Right forelimb (tissue), 1 donor: ENCODE data around the gene EHD4.
A peak's percentile ranks its signal among the peaks of the same experiment; 100 is the strongest.

Experiments
- DNase-seq: peaks from one replicate; pipeline ENCODE4 v3.0.0-alpha.2; 2018

Gene EHD4

DNA sequence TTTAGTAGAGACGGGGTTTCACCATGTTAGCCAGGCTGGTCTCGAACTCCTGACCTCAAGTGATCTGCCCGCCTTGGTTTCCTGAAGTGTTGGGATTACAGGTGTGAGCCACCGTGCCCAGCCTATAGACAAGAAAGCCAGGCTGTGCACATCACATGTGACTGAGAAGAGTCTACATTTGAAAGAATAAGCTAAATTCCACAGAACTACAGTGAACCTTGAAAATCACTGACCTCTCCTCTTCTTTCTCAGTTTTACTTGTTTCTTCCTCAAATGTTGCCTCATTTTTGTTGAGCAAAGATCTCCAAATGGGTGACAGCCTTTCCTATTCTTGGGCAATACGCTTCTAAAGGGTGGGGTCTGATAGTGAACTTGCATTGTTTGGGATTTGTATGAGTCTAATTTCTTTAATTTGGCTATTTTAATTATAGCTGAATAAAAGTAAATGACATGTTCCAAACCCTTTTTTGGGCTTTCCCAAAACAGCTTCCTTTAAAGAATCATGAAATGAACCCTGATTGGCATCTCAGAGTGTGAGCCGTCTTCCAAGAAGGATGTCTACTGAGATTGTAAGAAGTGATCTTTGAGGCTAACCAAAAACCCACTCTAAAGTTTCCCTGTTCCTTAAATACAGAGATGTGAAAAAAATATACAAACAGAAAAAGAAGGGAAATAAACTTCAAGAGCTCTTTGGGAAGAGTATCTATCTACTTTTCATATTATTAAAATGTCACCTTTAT lies 56.9 kb downstream of the EHD4 start:
- no peak for DNase-seq

GRCh38 chr15:41914411-41914810 lies 57.9 kb downstream of the EHD4 start:
- DNase-seq, result no peak

DNA sequence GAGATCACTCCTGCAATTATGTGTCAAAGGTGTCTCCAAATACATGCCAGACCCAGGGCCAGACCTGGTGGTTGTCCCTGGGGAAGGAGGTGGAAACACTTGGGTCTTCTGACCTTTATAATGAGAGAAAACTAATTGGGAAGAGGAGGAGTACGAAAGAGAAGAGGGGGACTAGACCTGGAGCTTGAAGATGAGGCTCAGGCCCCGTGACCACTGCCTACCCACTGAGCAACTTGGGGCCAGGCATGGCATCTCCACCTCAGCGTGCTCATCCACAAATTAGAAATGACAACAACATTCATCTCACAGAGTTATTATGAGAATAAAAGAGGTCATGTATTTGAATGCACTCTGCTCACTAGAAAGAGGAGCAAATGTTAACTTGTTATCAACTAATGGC lies 59.1 kb downstream of the EHD4 start:
- DNase-seq, result no peak

DNA sequence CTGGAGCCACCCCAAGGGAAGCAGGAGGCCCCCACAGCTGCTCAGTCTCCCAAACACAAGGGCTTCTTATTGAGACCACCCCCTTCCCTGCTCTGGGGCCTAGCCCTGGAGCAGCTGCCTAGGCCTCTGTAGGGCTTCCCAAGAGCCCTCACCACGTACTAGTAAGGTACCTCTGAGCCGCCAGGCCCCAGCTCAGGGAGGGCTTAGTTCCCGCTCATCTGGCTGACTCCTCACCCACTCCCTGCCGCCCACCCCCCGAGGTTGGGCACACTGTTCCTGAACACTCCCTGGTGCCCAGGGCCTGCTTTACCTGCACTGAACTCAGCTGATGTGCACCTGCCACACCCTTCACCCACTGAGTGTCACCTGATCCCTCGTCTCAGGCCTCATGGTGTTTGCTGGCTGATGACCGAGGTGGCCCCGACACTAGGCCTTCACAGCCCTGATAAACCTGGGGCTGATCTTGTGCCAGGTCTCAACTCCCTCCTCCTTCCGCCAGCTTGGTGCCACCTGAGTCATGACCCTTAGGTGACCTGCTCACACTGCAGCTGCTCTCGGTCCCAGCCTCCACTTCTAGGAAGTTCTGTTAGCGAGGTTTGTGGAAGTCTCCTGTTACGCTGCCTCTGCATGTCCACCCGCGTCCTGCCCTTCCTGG lies 60.5 kb downstream of the EHD4 start:
- no peak for DNase-seq

DNA sequence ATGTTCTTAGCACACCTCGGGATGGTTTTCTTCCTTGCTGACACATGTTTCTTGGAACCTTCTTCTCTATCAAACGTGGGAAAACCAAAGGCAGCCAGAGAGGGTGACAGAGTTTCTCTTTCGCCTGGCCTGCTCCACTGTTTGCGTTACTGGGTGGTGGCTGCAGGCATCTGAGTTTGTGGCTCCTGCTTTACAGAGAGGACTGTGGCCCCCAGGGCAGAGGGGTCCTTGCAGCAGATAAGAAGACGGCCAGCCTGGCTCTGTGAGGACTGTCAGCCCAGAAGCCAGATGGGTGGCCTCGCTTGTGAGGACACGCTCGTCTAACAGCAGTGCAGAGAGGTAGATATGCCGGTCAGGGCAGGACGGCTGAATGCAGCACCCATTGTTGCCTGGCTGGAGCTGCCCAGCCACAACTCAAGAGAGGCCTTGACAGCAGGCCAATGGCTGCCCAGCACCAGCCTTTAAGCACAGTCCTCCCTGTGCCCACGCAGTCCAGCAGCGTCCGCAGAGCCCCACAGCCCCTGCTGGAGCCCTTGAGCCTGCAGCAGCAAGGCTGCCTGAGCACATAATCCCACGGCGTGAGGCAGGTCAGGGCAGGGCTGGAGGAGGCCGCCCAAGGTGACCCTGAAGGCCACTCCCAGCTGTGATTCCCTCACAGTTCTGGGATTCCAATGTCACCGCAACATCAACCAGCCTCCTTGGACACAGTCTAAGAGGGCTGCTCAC lies 63.5 kb downstream of the EHD4 start:
- DNase-seq, result no peak

DNA sequence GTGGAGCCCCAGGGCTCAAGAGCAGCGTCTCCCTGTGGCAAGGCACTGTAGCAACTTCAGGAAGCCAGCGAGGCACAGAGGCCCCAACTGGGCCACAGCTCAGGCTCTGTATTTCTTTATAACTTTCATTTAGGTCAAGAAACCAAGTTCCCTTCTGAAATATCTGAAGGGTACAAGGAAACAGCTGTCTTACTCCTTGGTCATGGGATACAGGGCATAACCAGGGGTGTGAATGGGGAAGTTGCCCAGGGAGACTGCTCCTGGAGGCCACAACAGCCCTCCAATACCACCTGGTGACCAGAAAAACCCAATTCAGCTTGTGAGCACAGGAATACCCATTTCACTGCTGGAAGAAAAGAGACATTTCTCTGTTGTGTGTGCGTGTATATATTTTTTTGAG lies 65.2 kb downstream of the EHD4 start:
- no peak for DNase-seq

DNA sequence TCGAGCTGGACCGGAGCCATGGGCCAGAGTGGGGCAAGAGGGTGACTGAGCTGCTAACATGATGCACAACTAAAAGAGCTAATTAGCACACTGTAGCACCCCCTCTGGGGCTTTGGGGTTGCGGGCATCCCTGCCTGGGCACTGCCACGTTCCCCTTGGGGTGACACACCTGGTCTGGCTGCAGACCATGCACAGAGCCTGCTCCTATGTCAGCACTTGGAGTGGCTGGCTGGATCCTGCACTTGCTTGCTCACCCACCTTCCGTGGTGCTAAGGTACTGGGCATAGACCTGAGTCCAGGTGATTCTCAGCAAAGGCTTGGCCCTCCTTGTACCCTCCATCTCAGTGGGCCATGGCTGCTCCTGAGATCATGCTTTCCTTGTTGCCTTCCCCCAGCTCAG lies 65.7 kb downstream of the EHD4 start:
- DNase-seq, result no peak

- DNase-seq, result no peak
These were observed 67.1 kb downstream of the EHD4 start for GRCh38 chr15:41905036-41905793.

DNA sequence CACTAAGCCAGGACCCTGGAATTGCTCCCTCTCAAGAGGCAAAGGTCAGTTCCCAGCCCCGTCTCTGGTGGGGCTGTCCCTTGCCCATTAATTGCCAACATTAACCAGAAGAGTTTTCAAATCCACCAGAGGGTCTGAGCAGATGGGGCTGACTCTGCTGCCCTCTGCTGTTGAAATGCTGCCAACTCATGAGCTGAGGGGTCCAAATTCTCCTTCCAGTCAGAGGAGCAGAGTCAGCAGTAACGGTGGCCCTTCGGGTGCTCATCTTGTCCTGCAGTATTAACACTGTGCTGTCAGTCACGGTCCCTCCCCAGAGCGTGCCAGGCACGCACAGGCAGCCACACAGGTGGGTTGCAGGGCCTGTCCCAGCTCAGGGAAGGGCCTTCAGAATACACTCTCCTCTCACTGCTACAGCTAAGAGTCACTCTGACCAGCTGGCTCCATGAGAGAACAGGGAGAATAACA lies 67.8 kb downstream of the EHD4 start:
- DNase-seq, result peak; percentile 81

DNA sequence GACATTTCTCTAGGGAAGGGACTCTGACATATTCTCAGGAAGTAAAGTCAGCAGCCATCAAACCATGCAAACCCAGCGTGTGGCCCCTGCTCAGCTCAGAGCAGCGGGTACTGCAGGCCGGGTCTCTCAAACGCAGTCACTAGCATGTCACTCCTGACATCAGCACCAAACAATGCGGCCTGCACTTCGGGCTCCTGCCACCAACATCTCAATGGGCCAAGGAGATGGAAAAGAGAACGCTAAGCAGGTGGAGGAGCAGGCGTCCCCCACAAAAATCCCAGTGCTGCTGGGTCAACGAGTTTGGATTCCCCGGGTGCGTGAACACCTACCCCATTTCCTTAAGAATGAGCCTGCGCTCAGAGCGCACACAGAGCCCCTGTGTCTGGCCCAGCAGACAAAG lies 68.6 kb downstream of the EHD4 start:
- DNase-seq, result no peak

DNA sequence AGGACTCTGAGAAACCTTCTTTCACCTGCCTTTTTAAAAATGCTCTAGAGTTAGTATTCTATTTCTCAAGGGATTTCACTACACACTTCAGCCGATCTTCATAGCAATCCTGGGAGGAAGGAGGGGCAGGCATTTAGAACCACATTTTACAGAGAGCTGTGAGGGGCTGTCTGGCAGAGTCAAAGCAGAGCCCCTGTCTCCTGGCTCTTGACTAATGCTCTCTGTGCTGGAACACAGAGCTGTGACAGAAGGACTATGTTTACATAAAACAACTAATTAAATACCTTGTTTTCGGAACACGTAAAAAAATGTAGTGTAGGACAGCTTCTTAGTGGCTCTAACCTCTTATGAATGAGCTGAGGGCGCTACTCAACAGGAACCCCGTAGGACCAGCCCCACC lies 70.9 kb downstream of the EHD4 start:
- DNase-seq, result no peak

GRCh38 chr15:41900526-41901380 lies 71.6 kb downstream of the EHD4 start:
- DNase-seq, result no peak

DNA sequence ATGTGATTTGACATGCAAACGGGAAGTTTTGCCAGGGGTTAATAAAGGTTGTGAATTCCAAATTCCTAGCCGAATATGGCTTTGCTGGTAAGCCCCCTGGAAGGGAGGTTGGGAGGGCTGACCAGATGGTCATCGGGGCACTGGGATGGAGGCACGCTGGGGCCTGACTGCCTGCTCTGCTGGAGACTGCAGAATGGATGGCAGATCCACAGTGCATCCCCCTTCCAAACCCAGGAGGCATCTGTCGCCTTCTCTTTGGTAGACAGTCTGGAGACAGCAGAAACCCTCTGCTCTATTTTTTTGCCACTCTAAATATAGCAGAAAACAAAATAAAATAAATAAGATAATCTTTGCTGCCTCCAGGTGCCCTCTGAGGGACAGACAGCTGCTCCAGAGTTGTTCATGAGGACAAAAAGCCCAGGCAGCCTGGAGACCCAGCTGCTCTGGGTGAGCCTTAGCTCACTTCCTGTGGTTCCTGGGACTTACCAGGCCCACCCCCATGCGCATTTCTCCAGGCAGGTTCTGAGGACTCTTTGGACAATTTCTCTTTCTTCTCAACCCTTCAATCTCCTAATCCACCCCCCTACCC lies 72.4 kb downstream of the EHD4 start:
- no peak for DNase-seq

DNA sequence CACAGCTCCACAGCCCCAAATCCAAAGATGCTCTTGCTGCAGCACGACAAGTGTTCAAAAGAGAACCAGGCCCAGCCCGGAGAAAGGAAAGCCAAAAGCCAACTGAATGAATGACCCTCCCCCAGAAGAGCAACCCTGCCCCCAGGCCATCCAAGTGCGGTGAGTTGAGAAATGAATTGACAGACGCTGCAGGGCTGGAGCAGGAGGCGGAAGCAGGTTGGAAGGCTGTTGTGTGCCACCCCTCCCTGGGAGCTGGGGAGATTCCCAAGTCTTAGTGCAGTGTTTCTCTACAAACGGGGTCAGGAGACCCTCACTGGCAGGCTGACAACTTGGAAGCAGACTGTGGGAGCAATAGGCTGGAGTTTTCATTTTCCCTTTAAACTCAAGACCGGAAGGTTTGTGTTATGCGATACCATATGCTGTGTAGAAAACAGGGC lies 75.0 kb downstream of the EHD4 start:
- DNase-seq, result no peak

GRCh38 chr15:41896566-41896965 lies 75.8 kb downstream of the EHD4 start:
- no peak for DNase-seq

- DNase-seq, result no peak
These were observed 76.4 kb downstream of the EHD4 start for GRCh38 chr15:41895957-41896356.

DNA sequence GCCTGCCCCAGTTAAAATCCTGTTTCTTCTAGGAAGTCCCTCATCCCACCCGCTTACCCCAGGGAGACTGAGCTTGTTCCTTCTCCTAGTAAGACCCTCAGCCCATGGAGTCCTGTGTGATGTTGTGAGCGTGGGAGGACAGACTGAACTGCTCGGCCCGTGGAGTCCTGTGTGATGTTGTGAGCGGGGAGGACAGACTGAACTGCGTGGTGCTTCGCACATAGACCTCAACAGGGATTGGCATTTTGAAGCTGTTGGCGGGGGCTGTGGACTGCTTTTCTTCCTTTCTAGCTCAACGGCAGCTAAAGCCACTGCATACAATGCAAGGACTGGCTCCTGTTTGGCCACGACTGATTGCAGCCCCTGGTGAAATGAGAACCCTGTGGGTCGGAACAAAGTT lies 76.9 kb downstream of the EHD4 start:
- no peak for DNase-seq

DNA sequence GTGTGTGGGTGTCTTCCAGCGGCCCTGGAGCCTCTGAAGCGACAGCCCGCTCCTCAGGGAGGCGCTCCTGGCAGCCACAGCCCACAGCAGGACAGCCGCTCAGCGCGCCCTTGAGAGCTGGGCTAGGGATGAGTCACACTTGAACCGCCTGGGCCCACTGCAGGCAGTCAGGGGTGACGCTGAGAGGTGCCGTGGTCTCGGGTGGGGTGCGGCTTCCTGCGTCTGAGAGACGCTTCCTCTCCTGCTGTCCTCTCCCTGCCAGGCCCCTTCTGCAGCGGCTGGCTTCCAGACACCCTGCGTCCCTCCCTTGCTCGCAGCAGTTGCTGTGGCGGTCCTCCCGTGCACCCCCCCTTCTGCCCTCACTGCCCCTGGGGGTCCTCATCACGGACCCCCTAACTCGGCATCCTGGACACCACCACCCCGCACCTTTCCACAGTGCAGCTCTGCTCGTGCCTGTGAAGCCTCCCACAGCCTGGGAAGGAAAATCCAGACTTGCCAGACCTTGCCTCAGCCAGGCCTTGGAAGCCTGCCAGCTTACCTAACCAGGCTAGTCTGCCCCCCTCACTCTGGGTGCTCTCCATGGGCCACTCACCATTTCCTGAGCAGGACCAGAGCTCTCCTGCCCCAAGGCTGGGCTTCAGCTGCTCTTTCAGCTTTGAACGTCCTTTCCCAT lies 77.4 kb downstream of the EHD4 start:
- DNase-seq, result no peak

GRCh38 chr15:41894251-41894790 lies 78.0 kb downstream of the EHD4 start:
- no peak for DNase-seq

DNA sequence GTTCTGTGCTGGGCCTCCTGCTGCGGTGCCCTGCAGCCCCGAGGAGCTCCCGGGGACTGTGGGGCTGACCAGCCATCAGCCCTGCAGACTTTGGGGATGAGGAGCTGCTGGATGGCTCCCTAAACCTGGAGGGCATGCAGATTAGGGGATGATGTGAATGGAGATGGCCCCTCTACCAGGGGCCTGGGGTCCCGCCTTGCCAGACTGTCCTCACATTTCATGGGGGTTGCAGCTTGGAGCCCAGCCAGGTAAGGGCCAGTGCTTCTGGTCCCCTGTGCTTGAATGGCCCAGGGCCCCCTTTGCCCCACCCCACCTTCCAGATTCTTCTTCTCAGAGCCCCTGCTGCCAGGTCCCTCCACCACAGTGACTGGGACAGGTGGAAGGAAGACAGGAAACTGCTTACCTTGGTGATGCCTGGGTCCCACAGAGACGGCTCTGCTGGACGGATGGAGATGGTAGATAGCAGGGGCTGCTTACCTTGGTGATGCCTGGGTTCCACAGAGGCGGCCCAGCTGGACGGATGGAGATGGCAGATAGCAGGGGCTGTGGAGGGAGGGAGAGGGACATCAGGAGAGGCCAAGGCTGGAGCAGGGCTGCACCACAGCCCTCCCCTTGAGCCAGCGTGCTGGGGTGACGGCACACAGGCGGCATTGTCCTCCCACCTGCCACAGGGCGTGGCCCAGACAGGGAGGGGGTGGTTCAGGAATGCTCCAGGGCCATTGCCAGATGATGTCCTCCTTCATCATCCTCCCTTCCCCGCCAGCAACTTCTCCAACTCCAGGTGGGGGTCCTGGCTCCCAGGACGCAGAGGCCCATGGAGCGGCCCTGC lies 78.7 kb downstream of the EHD4 start, which contains the start of gene SPTBN5:
TSS of gene SPTBN5 (minus strand) at position 632 of the 829 bp plus-strand sequence. CDS start at position 76, 556 bp downstream.
- no peak for DNase-seq
